Stimulated activated CD8-positive, alpha-beta memory T cell treated with anti-CD3 and anti-CD28 coated beads, Interleukin-2, amount 100 ng/mL, for 48 hours (primary cell): ENCODE results near the gene RHEBL1.

Experiments
- DNase-seq, 2 donors: peaks; one replicate each; pipeline ENCODE4 v3.0.0-alpha.2; 2020; ENCODE audit warnings: low read depth in 2 of 2

Gene RHEBL1

DNA sequence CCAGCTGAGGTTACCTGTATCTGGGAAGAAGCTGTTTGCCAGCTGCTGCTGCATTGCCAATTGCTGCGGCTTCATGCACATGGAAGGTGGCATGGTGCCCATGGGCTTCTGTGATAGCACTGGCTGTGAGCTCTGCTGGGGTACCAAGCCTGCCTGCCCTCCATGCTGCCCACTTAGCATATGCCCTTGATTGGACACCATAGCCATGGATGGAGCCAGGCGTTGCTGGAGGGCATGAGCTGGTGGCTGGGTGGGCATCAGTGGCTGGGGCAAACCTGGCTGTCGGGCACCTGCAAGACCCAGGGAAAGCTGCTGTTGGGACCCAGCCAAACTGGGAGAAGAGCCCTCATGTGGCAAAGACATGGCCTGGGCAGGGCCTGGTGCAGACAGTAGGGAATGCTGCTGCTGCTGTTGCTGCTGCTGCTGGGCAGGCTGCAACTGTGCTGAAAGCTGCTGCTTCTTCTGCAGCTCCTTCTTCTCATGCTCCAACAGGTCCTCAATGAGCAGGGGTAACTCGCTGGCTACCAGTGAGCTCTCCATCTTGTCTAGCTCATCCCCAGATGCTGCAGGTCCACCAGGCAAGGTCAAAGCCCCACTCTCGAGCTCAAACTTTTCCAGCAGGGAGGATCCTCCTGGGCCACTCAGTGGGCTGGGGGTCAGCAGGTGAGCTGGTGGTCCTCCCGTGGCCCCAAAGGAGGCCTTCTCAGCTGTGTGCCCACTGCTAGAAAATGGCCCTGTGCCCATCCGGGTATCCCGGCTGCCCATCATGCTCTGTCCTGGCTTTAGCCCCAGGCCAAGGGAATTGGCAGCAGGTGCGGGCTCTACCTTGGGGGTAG lies 32.5 kb downstream of the RHEBL1 start:
- DNase-seq: no peak

DNA sequence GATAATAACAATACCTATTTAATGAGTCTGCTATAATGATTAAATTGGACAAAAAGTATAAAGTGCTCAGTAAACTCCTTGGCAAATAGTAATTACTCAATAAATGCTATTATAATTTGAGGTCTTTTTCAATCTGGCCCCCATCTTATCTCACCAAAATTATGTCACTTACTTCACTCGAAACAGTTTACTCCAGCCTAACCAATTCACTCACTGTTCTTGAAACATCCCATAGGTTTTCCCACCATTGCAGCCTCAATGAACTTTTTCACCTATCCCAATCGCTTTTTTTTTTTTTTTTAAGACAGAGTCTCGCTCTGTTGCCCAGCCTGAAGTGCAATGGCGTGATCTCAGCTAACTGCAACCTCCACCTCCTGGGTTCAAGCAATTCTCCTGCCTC lies 33.8 kb downstream of the RHEBL1 start:
- DNase-seq: no peak

DNA sequence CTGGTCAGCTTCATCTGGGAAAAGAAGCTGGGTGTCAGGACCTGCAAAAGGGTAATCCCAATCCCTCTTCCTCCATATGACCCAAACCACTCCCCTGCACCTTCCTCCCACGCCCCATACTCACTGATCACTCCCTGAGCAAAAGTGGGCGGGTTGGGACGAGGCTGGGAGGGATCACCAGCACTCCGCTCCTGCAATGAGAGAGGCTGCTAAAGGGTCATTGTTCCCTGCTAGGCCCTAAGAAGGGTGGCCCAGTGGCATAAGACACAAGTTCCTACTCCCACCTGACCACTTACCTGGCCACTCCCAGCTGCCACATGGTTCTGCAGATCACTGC lies 35.5 kb downstream of the RHEBL1 start:
- DNase-seq: no peak

DNA sequence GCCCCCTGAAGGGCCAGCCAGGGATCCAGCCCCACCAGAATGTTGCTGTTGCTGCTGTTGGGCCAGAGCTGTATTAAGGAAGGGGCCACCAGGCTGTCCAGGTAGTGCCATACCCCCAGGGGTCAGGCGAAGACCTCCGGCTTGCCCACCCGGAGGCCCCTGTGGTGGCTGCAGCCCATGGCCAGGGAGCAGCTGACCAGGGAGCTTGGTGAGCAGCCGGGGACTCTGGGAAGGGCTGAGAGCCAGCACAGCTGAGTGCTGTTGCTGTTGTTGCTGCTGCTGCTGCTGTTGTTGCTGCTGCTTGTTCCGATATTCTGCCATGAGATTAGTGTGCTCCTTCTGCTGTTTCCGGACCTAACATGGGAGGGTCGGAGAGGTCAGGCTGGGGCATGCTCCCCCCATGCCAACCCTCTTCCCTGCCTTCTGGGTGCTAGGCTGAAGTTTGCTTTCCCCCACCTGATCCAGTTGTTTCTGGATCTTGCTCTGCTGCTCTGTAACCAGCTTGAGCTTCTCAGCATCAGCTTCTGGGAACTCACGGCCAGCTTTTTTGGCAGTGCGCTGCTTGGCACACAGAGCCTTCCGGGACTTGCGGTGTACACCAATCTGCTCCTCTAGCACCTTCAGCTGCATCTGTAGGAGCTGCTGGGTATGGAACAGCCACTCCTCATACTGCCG lies 36.0 kb downstream of the RHEBL1 start:
- DNase-seq: no peak

GRCh38 chr12:49032679-49033447 lies 36.9 kb downstream of the RHEBL1 start:
- DNase-seq: no peak

GRCh38 chr12:49032276-49032675 lies 37.5 kb downstream of the RHEBL1 start:
- DNase-seq: no peak

DNA sequence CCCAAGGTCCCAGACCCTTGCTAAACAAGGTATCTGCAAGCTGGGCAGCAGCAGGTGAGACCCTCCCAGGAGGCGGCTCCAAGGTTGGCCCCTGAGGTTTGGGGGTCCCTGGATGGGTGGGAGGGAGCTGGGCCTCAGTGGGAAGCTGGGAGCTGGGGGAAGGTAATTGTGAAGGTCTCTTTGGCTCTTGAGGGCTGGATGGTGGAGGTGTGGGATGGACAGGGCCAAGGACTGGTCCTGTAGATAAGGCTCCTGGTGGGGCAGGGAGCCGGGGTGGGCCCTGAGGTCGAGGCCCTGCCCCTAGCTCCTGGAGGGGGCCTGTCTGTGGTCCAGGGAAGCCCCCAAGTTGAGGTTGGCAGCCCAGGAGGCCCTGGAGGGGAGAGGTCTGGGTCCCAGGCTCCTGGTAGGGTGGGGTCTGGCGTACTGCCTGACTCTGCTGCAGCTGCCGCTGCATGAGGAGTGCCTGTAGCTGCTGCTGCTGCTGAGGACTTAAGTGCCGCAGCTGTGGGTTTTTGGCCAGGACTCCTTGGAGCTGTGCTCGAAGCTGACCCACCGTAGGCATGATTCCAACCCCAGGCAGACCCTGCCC lies 38.1 kb downstream of the RHEBL1 start:
- no peak for DNase-seq

- no peak for DNase-seq
Observed at GRCh38 chr12:49030714-49031572, 38.8 kb downstream of the RHEBL1 start.

DNA sequence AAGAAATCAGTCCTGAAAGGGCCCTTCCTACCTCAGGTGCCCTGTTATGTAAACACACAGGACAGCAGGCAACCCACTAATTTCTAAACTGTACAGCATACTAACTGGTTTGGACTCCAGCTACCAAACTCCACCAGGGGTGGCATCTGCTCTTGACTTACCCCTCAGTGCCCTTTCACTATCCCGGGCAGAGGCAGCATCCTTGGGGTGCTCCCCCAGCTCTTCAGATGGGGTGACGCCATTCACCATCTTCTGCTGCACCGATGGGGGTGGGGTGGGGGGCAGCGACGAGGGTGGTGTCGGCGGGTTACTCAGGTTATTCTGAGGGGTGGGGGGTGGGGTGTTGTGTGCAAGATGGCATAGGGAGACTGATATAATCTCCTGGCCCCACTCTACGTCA lies 39.7 kb downstream of the RHEBL1 start:
- DNase-seq: no peak

DNA sequence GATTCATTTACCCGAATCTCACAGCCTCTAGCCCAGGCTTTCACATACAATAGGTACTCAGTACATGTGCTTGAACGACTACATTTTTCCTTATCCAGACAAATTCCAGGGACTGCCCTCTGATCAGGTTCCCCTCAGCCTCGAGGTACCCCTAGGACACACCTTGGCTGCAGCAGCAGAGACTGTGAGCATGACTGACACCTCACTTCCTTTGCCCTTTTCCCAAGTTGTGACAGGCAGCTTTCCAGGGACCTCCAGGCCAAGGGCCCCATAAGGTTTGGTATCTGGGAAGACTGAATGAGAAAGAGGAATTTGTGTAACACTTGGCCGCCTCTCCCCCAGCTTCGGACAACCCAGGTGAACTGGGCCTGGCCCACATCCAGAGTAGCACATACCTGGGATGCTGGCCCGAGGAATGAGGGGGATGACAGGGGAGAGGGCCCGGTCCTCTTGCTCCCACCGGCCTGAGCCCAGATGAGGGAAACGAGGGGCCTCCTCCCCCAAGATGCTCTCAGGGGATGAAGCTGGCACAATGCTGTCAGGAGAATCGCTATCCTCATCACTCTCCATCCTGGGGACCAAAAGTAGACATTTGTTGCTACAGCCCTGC lies 41.0 kb downstream of the RHEBL1 start:
- DNase-seq: no peak

- DNase-seq: no peak
Observed at GRCh38 chr12:49027846-49028555, 41.8 kb downstream of the RHEBL1 start.

DNA sequence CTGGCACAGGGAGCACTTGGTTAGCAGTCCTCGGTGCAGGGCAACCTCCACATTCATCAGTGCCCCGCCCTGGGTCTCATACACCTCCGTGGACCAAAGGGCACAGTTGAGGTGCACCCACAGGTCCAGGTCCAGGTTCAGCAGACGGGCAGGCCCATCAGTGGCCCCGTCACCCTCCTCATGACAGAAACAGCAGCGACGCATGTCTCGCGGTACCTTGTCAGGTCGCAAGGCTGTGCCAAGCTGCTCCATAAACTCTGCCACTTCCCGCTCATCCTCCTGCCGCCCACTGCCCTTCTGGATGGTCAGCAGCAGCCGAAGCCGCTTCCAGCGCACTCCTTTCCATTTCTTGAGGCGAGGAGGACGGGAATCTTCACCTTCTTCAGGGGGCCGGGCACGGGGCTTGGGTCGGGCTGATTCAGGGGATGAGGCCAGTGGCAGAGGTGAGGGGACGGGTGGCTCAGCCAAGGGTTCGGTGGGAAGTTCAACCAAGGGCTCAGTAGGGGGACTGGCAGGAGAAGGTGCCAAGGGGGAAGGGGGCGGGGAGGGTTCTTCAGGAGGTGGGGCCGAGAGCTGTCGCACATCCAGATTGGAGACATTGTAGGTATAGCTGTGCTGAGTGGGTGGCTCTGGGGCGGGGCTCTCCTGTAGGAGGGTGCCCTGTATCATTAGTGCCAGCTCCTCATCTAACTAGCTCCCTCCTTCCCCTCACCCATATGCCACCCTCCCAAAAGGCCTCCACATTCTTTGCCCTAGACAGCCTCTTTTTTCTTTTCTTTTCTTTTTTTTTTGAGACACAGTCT lies 42.9 kb downstream of the RHEBL1 start:
- DNase-seq: no peak

DNA sequence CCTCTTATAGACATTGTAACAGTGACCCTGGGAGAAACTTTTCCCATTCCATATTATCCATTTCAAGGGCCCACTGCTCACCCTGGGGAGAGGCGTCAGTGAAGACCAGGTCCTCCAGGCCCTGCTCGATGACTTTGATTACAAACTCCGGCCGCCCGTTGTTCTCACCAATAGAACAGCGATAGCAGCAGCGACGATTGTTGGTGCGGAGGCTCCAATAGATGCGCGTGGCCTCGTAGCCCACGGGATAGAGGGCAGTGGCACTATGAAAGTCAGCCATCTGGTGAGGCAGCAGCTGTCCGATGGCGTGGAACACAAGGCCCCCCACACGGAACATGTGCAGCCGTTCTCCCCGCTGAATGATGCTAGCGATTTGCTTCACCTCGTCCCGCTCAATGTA lies 43.7 kb downstream of the RHEBL1 start:
- no peak for DNase-seq

DNA sequence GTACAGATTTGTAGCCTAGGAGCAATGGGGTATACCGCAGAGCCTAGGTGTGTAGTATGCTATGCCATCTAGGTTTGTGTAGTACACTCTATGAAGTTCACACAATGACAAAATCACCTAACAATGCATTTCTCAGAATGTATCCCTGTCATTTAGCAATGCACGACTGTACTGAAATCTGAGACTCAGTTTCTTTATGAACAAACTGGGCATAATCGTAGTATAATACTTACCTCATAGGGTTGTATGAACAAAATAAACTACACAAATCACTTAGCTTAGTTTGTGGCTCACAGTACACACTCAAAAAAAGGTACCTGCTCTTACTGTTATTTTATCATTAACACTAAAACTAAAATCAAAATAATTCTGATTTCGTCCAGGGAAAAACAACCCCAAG lies 44.3 kb downstream of the RHEBL1 start:
- DNase-seq: no peak

DNA sequence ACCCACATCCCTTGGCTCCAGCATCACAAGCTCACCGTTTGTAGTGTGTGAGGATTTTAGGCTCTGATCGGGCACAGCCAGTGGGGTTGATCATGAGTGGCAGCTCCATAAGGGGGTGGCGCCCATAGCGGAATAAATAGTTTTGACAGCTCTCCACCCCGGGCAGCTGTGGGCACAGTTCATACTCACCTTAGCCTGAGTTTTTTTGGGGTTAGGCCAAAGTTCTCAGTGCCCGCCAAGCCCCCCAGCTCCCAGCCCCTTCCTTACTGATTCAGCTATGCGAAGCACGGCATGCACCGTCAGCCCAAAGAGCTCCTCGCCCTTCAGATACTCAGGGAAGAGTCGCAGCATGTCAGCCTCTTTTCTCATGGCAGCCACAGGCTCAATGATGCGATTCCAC lies 45.2 kb downstream of the RHEBL1 start:
- no peak for DNase-seq

- no peak for DNase-seq
Observed at GRCh38 chr12:49023812-49024211, 46.0 kb downstream of the RHEBL1 start.

DNA sequence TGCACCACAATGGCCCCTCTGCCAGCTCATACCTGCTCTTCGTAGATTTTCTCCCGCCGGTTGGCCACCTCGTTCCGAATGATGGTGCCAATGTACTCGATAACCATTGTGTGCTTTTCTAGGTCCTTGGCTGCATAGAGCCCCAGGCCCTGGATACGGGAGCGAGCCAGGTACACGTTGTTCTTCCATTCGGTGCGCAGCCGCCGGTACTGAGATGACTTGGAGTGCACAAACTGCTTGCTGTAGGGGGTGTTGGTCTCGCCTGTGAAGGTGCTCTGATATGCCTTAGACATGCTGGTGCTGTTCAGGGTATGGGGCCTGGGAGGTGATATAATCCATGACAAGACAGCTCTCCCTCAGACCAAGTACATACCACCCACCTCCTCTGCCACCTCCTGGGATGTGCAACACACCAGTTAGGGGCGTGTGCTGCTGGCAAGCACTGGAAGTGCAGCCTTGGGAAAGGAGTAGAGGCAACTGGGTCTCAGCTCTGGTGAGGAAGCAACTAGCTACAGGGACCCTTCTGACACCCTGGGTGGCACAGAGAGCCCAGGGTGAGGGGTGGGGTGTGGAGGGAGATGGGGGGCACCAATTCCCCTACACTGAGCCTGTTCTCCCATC lies 47.1 kb downstream of the RHEBL1 start:
- DNase-seq: no peak

GRCh38 chr12:49021292-49021915 lies 48.4 kb downstream of the RHEBL1 start:
- no peak for DNase-seq

DNA sequence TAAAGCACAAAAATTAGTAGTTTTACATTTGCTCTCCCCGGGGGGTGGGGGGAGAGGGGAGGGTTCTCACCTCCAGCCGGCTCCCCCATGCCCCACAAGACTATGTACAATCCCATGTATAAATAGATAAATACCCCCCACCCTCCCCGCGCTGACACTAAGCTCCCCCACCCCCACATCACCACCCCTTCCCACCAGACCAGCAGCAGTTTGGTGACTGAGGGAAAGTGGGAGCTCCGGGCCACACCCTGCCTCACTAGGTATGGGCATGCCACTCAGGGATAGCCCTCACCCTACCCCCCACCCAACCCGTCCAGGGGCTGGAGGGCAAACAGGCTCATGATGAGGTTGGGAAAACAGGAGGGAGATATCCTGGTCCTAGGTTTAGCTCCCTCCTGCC lies 49.3 kb downstream of the RHEBL1 start:
- DNase-seq: no peak
